HG03280 (cell line): ENCODE measurements around the gene B4GALT6.

Source experiments
- ATAC-seq: cut with Tn5 transposase; IDR thresholded peaks from one replicate; pipeline ENCODE4 v1.9.1; 2021; ENCODE audit warnings: mild to moderate bottlenecking, moderate library complexity; ENCODE audit not compliant: unreplicated experiment

B4GALT6 gene

DNA sequence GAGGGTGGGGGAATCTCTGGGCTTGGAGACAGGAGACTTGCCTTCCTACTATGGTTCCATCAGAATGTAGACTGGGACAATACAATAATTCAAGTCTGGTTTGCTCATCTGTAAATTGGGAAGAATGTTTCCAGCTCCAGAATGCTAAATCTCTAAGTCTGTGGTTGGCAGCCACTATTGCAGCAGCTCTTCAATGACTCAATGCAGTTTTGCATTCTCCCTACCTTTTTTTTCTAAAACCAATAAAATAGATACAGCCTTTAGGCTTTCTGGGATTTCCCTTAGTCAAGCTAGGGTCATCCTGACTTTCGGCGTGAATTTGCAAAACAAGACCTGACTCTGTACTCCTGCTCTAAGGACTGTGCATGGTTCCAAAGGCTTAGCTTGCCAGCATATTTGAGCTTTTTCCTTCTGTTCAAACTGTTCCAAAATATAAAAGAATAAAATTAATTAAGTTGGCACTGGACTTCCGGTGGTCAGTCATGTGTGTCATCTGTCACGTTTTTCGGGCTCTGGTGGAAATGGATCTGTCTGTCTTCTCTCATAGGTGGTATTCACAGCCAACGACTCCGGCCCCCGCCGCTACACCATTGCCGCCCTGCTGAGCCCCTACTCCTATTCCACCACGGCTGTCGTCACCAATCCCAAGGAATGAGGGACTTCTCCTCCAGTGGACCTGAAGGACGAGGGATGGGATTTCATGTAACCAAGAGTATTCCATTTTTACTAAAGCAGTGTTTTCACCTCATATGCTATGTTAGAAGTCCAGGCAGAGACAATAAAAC is 86.2 kb downstream of the B4GALT6 start:
- no peak for ATAC-seq

- ATAC-seq = no peak
Observed at GRCh38 chr18:31596081-31596872, 88.1 kb downstream of the B4GALT6 start.

DNA sequence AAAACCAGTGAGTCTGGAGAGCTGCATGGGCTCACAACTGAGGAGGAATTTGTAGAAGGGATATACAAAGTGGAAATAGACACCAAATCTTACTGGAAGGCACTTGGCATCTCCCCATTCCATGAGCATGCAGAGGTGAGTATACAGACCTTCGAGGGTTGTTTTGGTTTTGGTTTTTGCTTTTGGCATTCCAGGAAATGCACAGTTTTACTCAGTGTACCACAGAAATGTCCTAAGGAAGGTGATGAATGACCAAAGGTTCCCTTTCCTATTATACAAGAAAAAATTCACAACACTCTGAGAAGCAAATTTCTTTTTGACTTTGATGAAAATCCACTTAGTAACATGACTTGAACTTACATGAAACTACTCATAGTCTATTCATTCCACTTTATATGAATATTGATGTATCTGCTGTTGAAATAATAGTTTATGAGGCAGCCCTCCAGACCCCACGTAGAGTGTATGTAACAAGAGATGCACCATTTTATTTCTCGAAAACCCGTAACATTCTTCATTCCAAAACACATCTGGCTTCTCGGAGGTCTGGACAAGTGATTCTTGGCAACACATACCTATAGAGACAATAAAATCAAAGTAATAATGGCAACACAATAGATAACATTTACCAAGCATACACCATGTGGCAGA is 89.1 kb downstream of the B4GALT6 start:
- ATAC-seq = no peak

DNA sequence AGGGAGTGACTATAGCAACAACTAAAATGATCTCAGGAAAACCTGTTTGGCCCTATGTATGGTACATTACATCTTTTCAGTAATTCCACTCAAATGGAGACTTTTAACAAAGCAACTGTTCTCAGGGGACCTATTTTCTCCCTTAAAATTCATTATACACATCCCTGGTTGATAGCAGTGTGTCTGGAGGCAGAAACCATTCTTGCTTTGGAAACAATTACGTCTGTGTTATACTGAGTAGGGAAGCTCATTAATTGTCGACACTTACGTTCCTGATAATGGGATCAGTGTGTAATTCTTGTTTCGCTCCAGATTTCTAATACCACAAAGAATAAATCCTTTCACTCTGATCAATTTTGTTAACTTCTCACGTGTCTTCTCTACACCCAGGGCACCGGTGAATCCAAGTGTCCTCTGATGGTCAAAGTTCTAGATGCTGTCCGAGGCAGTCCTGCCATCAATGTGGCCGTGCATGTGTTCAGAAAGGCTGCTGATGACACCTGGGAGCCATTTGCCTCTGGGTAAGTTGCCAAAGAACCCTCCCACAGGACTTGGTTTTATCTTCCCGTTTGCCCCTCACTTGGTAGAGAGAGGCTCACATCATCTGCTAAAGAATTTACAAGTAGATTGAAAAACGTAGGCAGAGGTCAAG is 91.7 kb downstream of the B4GALT6 start:
- ATAC-seq = no peak

GRCh38 chr18:31591628-31592027 is 92.8 kb downstream of the B4GALT6 start, which contains the start of gene TTR:
TTR (plus strand) TSS chr18:31591877; CDS start chr18:31591903, 26 bp downstream.
- no peak for ATAC-seq

DNA sequence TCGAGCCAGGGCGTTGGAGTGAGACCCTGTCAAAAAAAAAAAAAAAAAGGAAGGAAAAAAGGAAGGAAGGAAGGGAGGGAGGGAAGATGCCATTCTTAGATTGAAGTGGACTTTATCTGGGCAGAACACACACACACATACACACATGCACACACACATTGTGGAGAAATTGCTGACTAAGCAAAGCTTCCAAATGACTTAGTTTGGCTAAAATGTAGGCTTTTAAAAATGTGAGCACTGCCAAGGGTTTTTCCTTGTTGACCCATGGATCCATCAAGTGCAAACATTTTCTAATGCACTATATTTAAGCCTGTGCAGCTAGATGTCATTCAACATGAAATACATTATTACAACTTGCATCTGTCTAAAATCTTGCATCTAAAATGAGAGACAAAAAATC is 93.3 kb downstream of the B4GALT6 start:
- no peak for ATAC-seq

DNA sequence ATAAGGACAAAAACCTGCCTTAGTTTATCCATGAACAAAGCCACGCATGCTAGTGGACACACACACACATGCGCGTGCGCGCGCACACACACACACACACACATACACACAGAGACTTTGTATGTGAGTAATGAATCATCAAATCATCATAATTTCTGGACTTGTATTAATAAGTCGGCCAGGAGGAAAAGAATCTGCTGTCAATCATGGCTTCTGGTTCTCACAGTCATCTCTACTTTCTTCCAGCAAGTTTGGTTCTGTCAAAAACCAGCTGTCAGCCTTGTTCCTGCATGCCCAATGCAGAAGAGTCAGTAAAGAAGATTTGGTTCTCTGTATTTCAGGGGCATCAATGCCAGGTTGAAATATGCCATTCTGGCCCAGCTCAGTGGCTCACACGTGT is 93.8 kb downstream of the B4GALT6 start:
- no peak for ATAC-seq

GRCh38 chr18:31587529-31587928 is 96.9 kb downstream of the B4GALT6 start:
- ATAC-seq = no peak

GRCh38 chr18:31586616-31587015 is 97.8 kb downstream of the B4GALT6 start:
- no peak for ATAC-seq

GRCh38 chr18:31585991-31586390 is 98.4 kb downstream of the B4GALT6 start:
- ATAC-seq = no peak

DNA sequence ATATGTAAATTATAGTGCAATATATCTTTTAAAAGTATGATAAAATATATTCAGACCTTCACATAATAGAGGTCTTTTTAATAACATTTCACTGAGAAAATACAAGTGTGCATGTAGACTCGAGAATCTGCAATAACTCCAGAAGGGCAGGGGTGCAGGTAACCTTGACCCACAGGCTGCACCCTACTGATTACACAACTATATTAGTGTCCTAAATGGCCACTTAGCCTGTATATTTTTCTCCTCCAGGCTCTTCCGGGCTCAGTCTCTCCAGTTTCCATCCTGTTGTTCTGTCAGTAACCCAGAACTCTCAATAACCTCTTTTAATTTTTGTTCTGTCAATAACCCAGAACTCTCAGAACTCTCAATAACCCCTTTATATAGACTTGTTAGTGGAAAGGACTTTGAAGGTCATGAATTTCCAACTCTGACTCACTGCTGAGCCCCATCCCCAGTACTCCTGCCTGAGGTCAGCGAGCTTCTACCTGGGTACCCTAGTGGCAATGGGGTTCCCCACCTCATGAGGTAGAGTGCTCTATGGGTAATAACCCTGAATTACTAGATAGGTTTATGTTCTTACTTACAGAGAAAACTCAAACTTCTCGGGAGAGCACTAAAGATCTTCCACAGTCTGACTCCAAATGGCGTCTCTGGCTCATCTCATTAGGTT is 101.1 kb downstream of the B4GALT6 start:
- ATAC-seq = no peak

- ATAC-seq = no peak
Observed at GRCh38 chr18:31581498-31582197, 102.7 kb downstream of the B4GALT6 start.

DNA sequence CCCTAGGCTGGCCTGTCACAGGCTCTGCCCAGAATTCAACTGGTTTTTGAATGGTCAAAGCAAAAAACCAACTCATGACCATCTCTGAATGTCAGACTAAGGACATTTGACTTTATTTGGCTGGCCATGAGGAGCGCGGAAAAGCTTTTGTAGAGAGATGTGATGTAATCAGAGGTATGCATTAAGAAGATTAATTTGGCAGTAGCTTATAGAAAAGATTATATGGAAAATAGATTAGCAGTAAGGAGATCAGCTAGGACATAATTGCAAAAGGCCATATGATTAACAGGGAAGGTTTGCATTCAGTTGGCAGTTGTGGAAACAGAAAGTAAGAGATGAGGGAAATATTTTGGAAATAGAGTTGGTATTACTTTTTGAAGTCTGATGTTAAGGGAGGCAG is 105.0 kb downstream of the B4GALT6 start:
- no peak for ATAC-seq

DNA sequence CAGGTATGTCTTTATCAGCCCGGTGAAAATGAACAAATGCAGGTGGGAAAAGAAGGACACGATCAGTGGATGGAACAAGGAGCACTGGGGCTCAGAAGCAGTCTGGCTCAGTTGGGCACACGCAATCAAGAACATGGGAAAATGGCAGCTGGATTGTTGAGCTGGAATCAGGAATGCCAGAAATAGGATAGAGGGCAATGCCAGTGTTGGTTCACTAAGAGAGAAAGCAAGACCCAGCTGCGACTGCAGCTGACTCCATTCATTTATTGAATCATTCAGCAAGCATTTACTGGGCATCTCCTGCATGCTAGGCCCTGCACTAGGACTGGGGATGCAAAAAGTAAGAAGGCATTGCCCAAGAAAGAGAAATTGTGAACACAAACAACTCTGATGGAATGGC is 106.3 kb downstream of the B4GALT6 start:
- ATAC-seq = no peak

DNA sequence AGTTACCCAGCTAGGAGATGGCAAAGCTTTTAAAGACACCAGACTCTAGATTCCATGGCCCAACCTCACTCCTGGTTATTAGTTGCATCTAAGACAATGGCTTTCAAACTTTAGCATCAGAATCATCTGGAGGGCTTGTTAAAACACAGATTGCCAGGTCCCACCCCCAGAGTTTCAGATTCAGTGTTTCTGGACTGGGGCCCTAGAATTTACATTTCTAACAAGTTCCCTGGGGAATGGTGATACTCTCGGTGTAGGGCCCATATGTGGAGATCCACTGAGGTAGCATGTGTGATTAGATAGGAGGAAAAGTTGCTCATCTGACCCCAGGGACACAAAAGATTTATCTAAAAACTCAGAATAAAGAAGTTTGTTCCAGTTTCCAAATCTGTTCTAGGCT is 107.2 kb downstream of the B4GALT6 start:
- no peak for ATAC-seq

DNA sequence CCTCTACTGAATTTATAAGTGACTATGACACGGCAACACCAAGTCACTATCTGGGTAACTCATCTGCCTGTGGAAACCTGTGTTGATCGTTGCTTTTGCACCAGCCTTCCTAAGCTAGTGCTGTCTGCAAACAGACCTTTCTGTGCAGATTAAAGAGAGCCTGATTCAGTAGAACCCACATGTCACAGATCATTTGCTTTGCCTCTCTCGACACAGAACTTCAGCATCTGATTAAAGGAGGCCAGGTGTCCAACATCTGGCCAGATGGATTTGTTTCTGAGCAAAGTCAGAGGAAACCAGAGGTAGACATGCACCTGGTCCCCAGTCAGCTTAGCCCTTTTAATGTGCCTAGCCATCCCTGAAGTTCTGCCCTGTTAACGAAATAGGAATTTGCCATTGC is 107.7 kb downstream of the B4GALT6 start:
- peak; percentile 59 for ATAC-seq

DNA sequence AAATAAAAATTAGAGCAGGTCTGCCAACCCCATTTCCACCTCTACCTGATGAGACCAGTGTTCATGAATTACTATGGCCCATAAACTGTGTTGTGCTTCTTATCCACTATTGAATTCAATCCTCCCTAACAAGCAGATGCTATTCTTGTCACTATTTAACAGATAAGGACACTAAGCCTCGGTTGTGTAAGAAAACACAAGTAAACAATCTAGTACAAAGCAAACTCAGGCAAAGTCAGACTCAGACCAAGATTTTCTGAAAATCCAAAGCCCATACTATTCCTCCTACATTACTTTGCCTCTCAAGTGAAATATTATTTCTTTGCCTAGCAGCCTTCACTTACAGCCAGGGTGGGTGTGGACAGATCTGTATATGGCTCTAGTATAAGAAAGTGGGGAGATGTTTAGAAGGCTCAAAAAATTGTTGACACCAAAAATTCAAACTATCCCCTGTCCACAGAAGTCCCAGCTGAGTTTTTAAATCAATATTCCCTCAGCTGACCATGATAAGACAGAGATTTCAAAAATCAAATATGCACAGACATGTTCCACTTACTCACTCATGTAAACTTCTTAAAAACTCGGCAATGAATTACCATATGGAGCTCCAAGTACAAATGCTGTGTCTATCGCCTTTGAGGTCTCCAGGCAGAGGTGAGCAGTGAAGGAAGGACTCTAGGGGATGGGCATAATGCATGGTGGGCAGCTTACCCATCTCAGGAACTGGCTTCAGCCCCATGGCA is 108.7 kb downstream of the B4GALT6 start:
- no peak for ATAC-seq

DNA sequence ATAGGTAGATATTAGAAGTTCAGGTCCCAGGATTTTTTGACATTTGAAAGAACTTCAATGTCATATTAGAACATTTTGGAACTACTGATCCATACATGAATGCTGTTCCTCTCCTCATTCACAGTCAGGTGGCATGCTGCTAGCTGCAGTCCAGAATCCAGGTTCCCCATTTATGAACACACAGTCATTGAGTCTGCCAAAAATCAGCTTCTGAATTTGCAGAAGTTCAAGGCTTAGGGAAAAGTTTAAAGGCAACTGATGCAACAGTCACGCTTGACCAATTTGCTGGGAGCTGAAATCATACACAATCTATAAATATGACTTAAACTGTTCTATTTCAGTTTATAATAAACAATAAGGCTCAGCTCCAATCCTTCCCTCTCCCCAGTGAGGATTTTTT is 110.0 kb downstream of the B4GALT6 start:
- ATAC-seq = no peak
